Effector CD8-positive, alpha-beta T cell (primary cell): ENCODE results near the gene FBXL17.
"Not testable (repeated sequence)": the region's sequence is repeated elsewhere in the genome, so short reads cannot be mapped to it uniquely, and the experiment has no call there.

Experiments used
- DNase-seq: peaks from one replicate; lab custom pipeline; 2025; lab: John Stamatoyannopoulos, UW
- total RNA-seq, 4 experiments: gene quantifications; one replicate each; lab custom pipeline; 2026; lab: John Stamatoyannopoulos, UW

FBXL17 gene
- 25.7 to 43.9 (median 32.9) reads per million in 4 experiments for total RNA-seq

GRCh38 chr5:108381954-108382783 lies at the start of gene FBXL17:
TSS of gene FBXL17 (minus strand) at chr5:108382098.
- peak; percentile 79 for DNase-seq

GRCh38 chr5:108430931-108431608 lies 49.2 kb upstream of the FBXL17 start:
- no peak for DNase-seq

- DNase-seq, result no peak
Measured at GRCh38 chr5:108421713-108422112, 39.8 kb upstream of the FBXL17 start.

- DNase-seq, result no peak
Measured at GRCh38 chr5:108420755-108421154, 38.9 kb upstream of the FBXL17 start.

- no peak for DNase-seq
Measured at GRCh38 chr5:108420158-108420557, 38.3 kb upstream of the FBXL17 start.

- no peak for DNase-seq
Measured at GRCh38 chr5:108418197-108418596, 36.3 kb upstream of the FBXL17 start.

- DNase-seq, result no peak
Measured at GRCh38 chr5:108417166-108417670, 35.3 kb upstream of the FBXL17 start.

DNA sequence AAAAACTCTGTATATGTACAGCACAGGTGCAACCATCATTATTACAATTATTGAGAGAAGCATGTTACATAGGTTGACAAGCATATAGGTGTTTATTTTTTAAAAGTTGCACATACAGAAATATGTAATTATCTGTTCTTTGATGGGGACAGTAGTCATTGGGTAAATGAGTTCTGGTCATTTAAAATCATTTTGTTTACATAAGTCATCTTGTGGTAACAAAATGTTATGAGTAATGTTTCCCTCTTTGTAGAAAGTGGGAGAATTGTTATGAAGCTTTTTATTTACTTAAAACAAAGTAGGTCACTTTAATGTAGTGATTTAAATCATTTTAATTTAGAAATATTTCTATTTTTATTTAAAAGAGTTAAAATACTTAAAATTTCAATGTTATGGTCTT lies 33.8 kb upstream of the FBXL17 start:
- no peak for DNase-seq

DNA sequence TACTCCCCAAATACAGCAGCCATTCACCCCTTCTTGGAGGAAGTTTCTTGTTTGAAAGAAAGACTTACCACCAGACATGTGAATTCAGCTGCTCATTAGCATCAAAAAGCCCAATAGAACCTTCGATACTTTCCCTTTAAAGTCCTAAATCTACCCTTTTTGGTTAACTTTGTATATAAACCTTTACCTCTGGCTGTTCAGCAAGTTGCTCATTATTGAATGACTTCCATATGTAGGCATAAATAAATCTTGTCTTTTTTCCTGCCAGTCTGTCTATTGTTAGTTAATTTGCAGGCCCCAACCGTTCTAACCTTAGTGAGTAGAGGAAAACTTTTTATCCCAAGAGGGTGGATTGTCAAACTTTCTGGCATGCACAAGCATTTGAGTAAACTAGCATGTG lies 27.9 kb upstream of the FBXL17 start:
- DNase-seq, result no peak

DNA sequence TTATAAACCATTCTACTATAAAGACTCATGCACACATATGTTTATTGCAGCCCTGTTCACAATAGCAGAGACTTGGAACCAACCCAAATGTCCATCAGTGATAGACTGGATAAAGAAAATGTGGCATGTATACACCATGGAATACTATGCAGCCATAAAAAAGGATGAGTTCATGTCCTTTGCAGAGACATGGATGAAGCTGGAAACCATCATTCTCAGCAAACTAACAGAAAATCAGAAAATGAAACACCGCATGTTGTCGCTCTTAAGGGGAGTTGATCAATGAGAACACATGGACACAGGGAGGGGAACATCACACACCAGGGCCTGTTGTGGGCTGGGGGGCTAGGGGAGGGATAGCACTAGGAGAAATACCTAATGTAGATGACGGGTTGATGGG lies 23.3 kb upstream of the FBXL17 start:
- DNase-seq, result not testable (repeated sequence)

DNA sequence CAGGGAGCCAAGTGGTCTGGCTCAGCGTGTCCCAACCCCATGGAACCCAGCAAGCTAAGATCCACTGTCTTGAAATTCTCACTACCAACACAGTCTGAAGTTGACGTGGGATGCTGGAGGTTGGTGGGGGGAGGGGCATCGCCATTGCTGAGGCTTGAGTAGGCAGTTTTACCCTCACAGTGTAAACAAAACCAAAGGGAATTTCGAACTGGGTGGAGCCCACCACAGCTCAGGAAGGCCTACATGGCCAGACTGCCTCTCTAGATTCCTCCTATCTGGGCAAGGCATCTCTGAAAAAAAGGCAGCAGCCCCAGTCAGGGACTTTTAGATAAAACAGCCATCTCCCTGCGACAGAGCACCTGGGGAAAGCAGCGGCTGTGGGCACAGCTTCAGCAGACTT lies 17.1 kb upstream of the FBXL17 start:
- no peak for DNase-seq

GRCh38 chr5:108396837-108397236 lies 14.9 kb upstream of the FBXL17 start:
- DNase-seq, result not testable (repeated sequence)

DNA sequence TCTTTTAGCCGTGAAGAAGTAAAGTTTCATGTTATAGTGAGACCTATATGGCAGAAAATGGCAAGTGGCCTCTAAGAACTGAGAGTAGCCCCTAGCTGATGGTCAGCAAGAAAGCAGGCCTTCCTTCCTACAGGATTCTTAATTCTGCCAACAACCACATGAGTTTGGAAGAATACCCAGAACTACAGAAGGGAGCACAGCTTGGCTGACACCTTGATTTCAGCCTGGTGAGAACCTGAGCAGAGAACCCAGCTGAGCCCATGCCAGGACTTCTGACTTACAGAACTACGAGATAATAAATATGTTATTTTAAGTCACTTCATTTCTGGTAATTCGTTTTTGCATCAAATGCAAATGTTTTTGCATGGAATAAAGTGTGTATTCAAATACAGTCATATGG lies 5.9 kb upstream of the FBXL17 start:
- no peak for DNase-seq

GRCh38 chr5:108386345-108387061 lies 4.6 kb upstream of the FBXL17 start:
- no peak for DNase-seq

DNA sequence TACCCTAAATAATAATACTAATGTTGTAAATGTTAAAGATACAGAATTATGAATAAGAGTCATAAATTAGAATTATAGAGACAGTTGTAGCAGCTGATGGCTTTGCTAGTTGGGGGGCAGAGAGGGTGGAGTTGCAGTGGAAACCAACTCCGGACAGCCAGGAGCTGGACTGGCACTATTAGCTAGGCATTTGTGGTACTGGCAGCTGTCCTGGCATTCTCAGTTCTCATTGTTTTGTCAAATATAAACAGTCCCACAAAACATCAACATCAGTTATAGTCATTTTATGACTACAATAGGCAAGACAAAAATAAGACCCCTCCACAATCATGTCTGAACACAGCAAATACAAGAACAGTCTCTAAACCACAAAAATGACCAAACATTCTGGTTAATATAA lies 2.8 kb upstream of the FBXL17 start:
- DNase-seq, result no peak

DNA sequence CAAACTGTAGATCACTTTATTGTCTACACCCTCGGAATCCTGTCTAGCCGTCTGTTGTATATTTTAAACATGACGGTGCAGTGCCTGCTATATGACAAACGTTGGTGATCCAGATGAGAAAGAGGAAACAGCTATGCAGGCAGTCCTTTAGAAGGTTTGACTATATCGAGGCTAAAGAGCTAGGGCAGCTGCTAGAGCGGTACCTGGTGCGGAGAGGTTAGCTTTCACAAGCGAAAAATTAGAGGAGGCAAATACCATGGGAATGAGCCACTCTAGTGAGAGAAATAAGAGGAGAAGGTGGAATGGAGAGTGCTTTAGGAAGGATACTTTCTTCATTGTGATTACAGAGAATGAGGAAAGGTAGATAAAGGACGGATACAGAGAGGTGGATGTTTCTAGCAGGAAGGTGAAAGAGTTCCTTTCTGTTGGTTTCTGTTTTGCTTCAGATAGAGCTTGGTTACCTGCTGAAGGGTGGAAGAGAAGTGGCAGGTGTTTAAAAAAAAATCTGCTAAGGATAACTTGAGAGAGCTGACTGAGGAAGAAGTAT lies 959 bp upstream of the FBXL17 start:
- DNase-seq, result peak; percentile 10

DNA sequence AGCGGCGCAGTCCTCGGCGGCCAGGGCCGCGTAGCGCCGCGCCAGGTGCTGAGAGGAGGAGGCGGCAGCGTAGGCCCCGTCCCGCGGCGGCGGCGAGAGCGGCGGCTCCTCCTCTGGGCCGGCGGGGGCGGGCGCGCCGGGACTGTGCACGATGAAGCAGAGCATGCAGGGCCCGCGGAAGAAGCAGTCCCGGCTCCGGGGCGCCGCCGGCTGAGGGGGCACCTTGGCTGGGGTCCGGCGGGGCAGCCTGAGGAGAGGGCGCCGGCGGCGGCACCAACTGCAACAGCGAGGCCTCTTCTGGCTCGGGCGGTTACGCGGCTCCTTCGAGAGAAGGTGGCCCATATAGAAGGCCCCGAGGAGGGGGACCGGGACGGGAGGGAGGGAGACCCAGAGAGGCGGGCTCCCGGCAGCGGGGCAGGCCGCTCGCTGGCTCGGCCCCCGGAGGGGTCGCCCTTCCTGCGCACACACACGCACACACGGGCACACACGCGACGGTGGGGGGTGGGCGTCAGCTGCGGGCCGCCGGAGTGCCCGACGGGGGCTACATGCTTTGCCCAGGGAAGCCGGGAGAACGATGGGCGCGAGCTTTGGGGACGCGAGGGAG lies 446 bp downstream of the FBXL17 start:
- DNase-seq, result peak; percentile 54

GRCh38 chr5:108380531-108381349 lies 1.2 kb downstream of the FBXL17 start:
- peak; percentile 52 for DNase-seq

GRCh38 chr5:108379722-108380530 lies 2.0 kb downstream of the FBXL17 start:
- no peak for DNase-seq

- DNase-seq, result no peak
Measured at GRCh38 chr5:108375768-108376167, 6.1 kb downstream of the FBXL17 start.
